Measurements from ENCODE around the gene PDGFB. TPM values are rescaled to one million over a fixed set of nuclear protein-coding genes. Genes with fewer than 3 reads are reported as not detected.

PDGFB gene
- total RNA-seq, 1 experiment from 2014 or later = 39.7 TPM

- Histone ChIP-seq H3K27me3 (ENCODE audit: insufficient read depth, low read depth) (no peaks in the 10 kb centered on the region), H2AFZ (no peak overlapping the region), H3K79me2 (ENCODE audit: low read depth) (peaks cover 13% of the 10 kb centered on the region; the same call in 1 of the 2 replicates), H3K9me2 (ENCODE audit: insufficient read depth) (no peaks in the 10 kb centered on the region), H3F3A (ENCODE audit: insufficient read depth, low read depth) (peaks cover 63% of the 10 kb centered on the region), H3K36me3 (ENCODE audit: low read depth) (no peaks in the 10 kb centered on the region), H3K9me3 (ENCODE audit: insufficient read depth, low read depth) (peaks cover 6% of the 10 kb centered on the region; the same call in 1 of the 2 replicates), H3K4me1 (replicated peaks; ENCODE audit: insufficient read depth) (peaks cover 51% of the 10 kb centered on the region), H3K27ac (peak overlapping the region; percentile 87), H3K4me2 (peak overlapping the region; percentile 86), H3K4me3 (peak overlapping the region; percentile 55), H4K20me1 (ENCODE audit: insufficient read depth) (no peaks in the 10 kb centered on the region)
- intact Hi-C loops (cut with micrococcal nuclease; ENCODE audit: unreplicated experiment) = loop anchor here (1.0 kb wide), 5 partner anchors 9 to 97 kb away; no protein-coding TSS in a partner anchor
- TF ChIP-seq CTCF (conservative IDR thresholded peaks at IDR 0.05) = no peak; the same call in 1 of the 2 replicates
- no peak for TF ChIP-seq EZH2 (IDR thresholded peaks at IDR 0.05; ENCODE audit: low read depth)
- DNase-seq = peak; percentile 86 to 99
- ChIA-PET CTCF (interaction anchor here (0.7 to 2.3 kb wide), 4 partner anchors 26 to 96 kb away, joined by 3 to 8 read pairs (median 4); no protein-coding TSS in a partner anchor), POLR2A (ENCODE audit: unreplicated experiment) (interaction anchor here (0.5 to 1.8 kb wide), 19 partner anchors 9 to 509 kb away, joined by 3 to 28 read pairs (median 5); partner anchors contain the start of genes ATF4, GTPBP1, PDGFB and RPL3)
- no TSS peak for BruUV-seq (replicated peaks)
Measured at GRCh38 chr22:39214383-39215069, 30.3 kb downstream of the PDGFB start.

- intact Hi-C loops (cut with micrococcal nuclease; ENCODE audit: unreplicated experiment) = loop anchor here (1.0 kb wide), 5 partner anchors 9 to 97 kb away; no protein-coding TSS in a partner anchor
- peak overlapping the region; percentile 87 for H3K27ac ChIP-seq
- no peaks in the 10 kb centered on the region for H3K27me3 ChIP-seq (ENCODE audit: insufficient read depth, low read depth)
- H2AFZ ChIP-seq = no peak overlapping the region
- DNase-seq = no peak
- H3K4me1 ChIP-seq (replicated peaks; ENCODE audit: insufficient read depth) = peaks cover 51% of the 10 kb centered on the region
- peak overlapping the region; percentile 86 for H3K4me2 ChIP-seq
- TSS peak; percentile 92 for BruUV-seq (replicated peaks)
- H3K79me2 ChIP-seq (ENCODE audit: low read depth) = peaks cover 13% of the 10 kb centered on the region; the same call in 1 of the 2 replicates
- H3K9me2 ChIP-seq (ENCODE audit: insufficient read depth) = no peaks in the 10 kb centered on the region
- H3K4me3 ChIP-seq = peak overlapping the region; percentile 55
- H3K36me3 ChIP-seq (ENCODE audit: low read depth) = no peaks in the 10 kb centered on the region
- ChIA-PET POLR2A (ENCODE audit: unreplicated experiment) (interaction anchor here (0.5 to 1.8 kb wide), 9 partner anchors 8 to 463 kb away, joined by 3 to 28 read pairs (median 6); no protein-coding TSS in a partner anchor), CTCF (interaction anchor here (0.7 to 2.3 kb wide), 4 partner anchors 9 to 102 kb away, joined by 3 to 8 read pairs (median 4); no protein-coding TSS in a partner anchor)
- peaks cover 6% of the 10 kb centered on the region; the same call in 1 of the 2 replicates for H3K9me3 ChIP-seq (ENCODE audit: insufficient read depth, low read depth)
- H3F3A ChIP-seq (ENCODE audit: insufficient read depth, low read depth) = peaks cover 68% of the 10 kb centered on the region
- H4K20me1 ChIP-seq (ENCODE audit: insufficient read depth) = no peaks in the 10 kb centered on the region
- no peak for TF ChIP-seq CTCF (conservative IDR thresholded peaks at IDR 0.05)
- TF ChIP-seq EZH2 (IDR thresholded peaks at IDR 0.05; ENCODE audit: low read depth) = no peak
Measured at GRCh38 chr22:39214006-39214382, 30.8 kb downstream of the PDGFB start.

- Histone ChIP-seq H2AFZ (no peak overlapping the region), H4K20me1 (ENCODE audit: insufficient read depth) (no peaks in the 10 kb centered on the region), H3K27ac (peak overlapping the region; percentile 87), H3K27me3 (ENCODE audit: insufficient read depth, low read depth) (no peaks in the 10 kb centered on the region), H3K4me1 (replicated peaks; ENCODE audit: insufficient read depth) (peaks cover 55% of the 10 kb centered on the region), H3F3A (ENCODE audit: insufficient read depth, low read depth) (peaks cover 67% of the 10 kb centered on the region), H3K36me3 (ENCODE audit: low read depth) (no peaks in the 10 kb centered on the region), H3K9me3 (ENCODE audit: insufficient read depth, low read depth) (peaks cover 3% of the 10 kb centered on the region; the same call in 1 of the 2 replicates), H3K4me3 (peak overlapping the region; percentile 41; the same call in 1 of the 2 replicates), H3K4me2 (peak overlapping the region; percentile 86), H3K9me2 (ENCODE audit: insufficient read depth) (no peaks in the 10 kb centered on the region), H3K79me2 (ENCODE audit: low read depth) (peaks cover 13% of the 10 kb centered on the region; the same call in 1 of the 2 replicates)
- BruUV-seq (replicated peaks) = TSS peak; percentile 80
- ChIA-PET POLR2A (ENCODE audit: unreplicated experiment) (interaction anchor here (0.6 to 0.8 kb wide), 3 partner anchors 42 to 341 kb away, joined by 3 to 29 read pairs (median 4); partner anchors contain the start of gene CBX6), CTCF (interaction anchor here (0.9 to 2.3 kb wide), 3 partner anchors 38 to 103 kb away, joined by 3 to 8 read pairs (median 4); no protein-coding TSS in a partner anchor)
- intact Hi-C loops (cut with micrococcal nuclease; ENCODE audit: unreplicated experiment) = loop anchor here (1.0 kb wide), 2 partner anchors 39 to 70 kb away; no protein-coding TSS in a partner anchor
- peak; percentile 93 to 99 for DNase-seq
- TF ChIP-seq EZH2 (IDR thresholded peaks at IDR 0.05; ENCODE audit: low read depth) (no peak), CTCF (conservative IDR thresholded peaks at IDR 0.05) (peak; percentile 61; the same call in 1 of the 2 replicates)
Measured at GRCh38 chr22:39212721-39213376, 31.9 kb downstream of the PDGFB start.
